ENCODE results near the gene LRP1B. TPM values are rescaled to one million over a fixed set of nuclear protein-coding genes. Genes with fewer than 3 reads are reported as not detected.

The LRP1B gene
- total RNA-seq, 3 donors from 2014 or later: 2.3 to 29.8 (median 21.8) TPM

- no peak for TF ChIP-seq POLR2AphosphoS5 (IDR thresholded peaks at IDR 0.05)
- no peak for TF ChIP-seq POLR2A (IDR thresholded peaks at IDR 0.05)
- TF ChIP-seq CTCF (IDR thresholded peaks at IDR 0.05): no peak
- Histone ChIP-seq H3K36me3 (no peaks in the 10 kb centered on the region), H3K4me1 (no peaks in the 10 kb centered on the region), H3K4me3 (no peak overlapping the region), H3K27ac (no peak overlapping the region), H3K9me3 (no peaks in the 10 kb centered on the region), H3K27me3 (no peaks in the 10 kb centered on the region)
- no peak for DNase-seq (ENCODE audit: low spot score in 2 of 2)
- intact Hi-C loops (cut with DNase I; ENCODE audit: low total_unique reads): no loop called here
These were observed 1383.2 kb downstream of the LRP1B start for GRCh38 chr2:140747665-140748064.

GRCh38 chr2:140747090-140747489, 1383.7 kb downstream of the LRP1B start:
- DNase-seq (ENCODE audit: low spot score in 2 of 2): no peak
- TF ChIP-seq CTCF (IDR thresholded peaks at IDR 0.05) (no peak), POLR2AphosphoS5 (IDR thresholded peaks at IDR 0.05) (no peak), POLR2A (IDR thresholded peaks at IDR 0.05) (no peak)
- Histone ChIP-seq H3K36me3 (no peaks in the 10 kb centered on the region), H3K27ac (no peak overlapping the region), H3K4me1 (no peaks in the 10 kb centered on the region), H3K27me3 (no peaks in the 10 kb centered on the region), H3K9me3 (no peaks in the 10 kb centered on the region), H3K4me3 (no peak overlapping the region)
- intact Hi-C loops (cut with DNase I; ENCODE audit: low total_unique reads): no loop called here

GRCh38 chr2:140744379-140744778, 1386.4 kb downstream of the LRP1B start:
- no peak overlapping the region for H3K27ac ChIP-seq
- no peak overlapping the region for H3K4me3 ChIP-seq
- no peaks in the 10 kb centered on the region for H3K36me3 ChIP-seq
- intact Hi-C loops (cut with DNase I; ENCODE audit: low total_unique reads): no loop called here
- H3K4me1 ChIP-seq: no peaks in the 10 kb centered on the region
- H3K9me3 ChIP-seq: no peaks in the 10 kb centered on the region
- no peaks in the 10 kb centered on the region for H3K27me3 ChIP-seq
- DNase-seq (ENCODE audit: low spot score in 2 of 2): no peak
- TF ChIP-seq CTCF (IDR thresholded peaks at IDR 0.05): no peak
- no peak for TF ChIP-seq POLR2A (IDR thresholded peaks at IDR 0.05)
- TF ChIP-seq POLR2AphosphoS5 (IDR thresholded peaks at IDR 0.05): no peak

GRCh38 chr2:140737006-140737405, 1393.8 kb downstream of the LRP1B start:
- no peaks in the 10 kb centered on the region for H3K4me1 ChIP-seq
- no peak overlapping the region for H3K27ac ChIP-seq
- no peak for DNase-seq (ENCODE audit: low spot score in 2 of 2)
- no peak overlapping the region for H3K4me3 ChIP-seq
- intact Hi-C loops (cut with DNase I; ENCODE audit: low total_unique reads): no loop called here
- H3K9me3 ChIP-seq: no peaks in the 10 kb centered on the region
- TF ChIP-seq POLR2A (IDR thresholded peaks at IDR 0.05): no peak
- no peak for TF ChIP-seq POLR2AphosphoS5 (IDR thresholded peaks at IDR 0.05)
- no peak for TF ChIP-seq CTCF (IDR thresholded peaks at IDR 0.05)
- no peaks in the 10 kb centered on the region for H3K27me3 ChIP-seq
- H3K36me3 ChIP-seq: no peaks in the 10 kb centered on the region

GRCh38 chr2:140734992-140735391, 1395.8 kb downstream of the LRP1B start:
- no peaks in the 10 kb centered on the region for H3K27me3 ChIP-seq

More at GRCh38 chr2:140734992-140735391, 1395.8 kb downstream of the LRP1B start:
- intact Hi-C loops (cut with DNase I; ENCODE audit: low total_unique reads): no loop called here
- no peaks in the 10 kb centered on the region for H3K4me1 ChIP-seq
- DNase-seq (ENCODE audit: low spot score in 2 of 2): no peak
- H3K36me3 ChIP-seq: no peaks in the 10 kb centered on the region
- TF ChIP-seq POLR2A (IDR thresholded peaks at IDR 0.05) (no peak), POLR2AphosphoS5 (IDR thresholded peaks at IDR 0.05) (no peak), CTCF (IDR thresholded peaks at IDR 0.05) (no peak)
- H3K27ac ChIP-seq: no peak overlapping the region
- H3K9me3 ChIP-seq: no peaks in the 10 kb centered on the region
- no peak overlapping the region for H3K4me3 ChIP-seq

Measured in breast epithelium (tissue), 4 donors.